Right kidney (tissue), 9 donors: Measurements from ENCODE around the gene TARS1.
A peak's percentile ranks its signal among the peaks of the same experiment; 100 is the strongest.

ENCODE experiments used
- DNase-seq: peaks from one replicate; pipeline ENCODE4 v3.0.0-alpha.2; 2016
- long read RNA-seq, 8 donors: transcript quantifications; one replicate each; lab custom pipeline, GENCODE V29; 2026

Gene TARS1
- long read RNA-seq, donor 1, full-length matches to known transcripts: 15 of 21 reads
- long read RNA-seq, donor 1, partial matches to known transcripts: 6 of 21 reads
- long read RNA-seq, donor 1, other reads (novel, unspliced or antisense): 0 of 21 reads
- long read RNA-seq, donor 2, full-length matches to known transcripts: 13 of 13 reads
- long read RNA-seq, donor 2, partial matches to known transcripts: 0 of 13 reads
- long read RNA-seq, donor 2, other reads (novel, unspliced or antisense): 0 of 13 reads
- long read RNA-seq, donor 3, full-length matches to known transcripts: 16 of 16 reads
- long read RNA-seq, donor 3, partial matches to known transcripts: 0 of 16 reads
- long read RNA-seq, donor 3, other reads (novel, unspliced or antisense): 0 of 16 reads
- long read RNA-seq, donor 4, full-length matches to known transcripts: 25 of 35 reads
- long read RNA-seq, donor 4, partial matches to known transcripts: 10 of 35 reads
- long read RNA-seq, donor 4, other reads (novel, unspliced or antisense): 0 of 35 reads
- long read RNA-seq, donor 5, full-length matches to known transcripts: 34 of 34 reads
- long read RNA-seq, donor 5, partial matches to known transcripts: 0 of 34 reads
- long read RNA-seq, donor 5, other reads (novel, unspliced or antisense): 0 of 34 reads
- long read RNA-seq, donor 6, full-length matches to known transcripts: 14 of 23 reads
- long read RNA-seq, donor 6, partial matches to known transcripts: 9 of 23 reads
- long read RNA-seq, donor 6, other reads (novel, unspliced or antisense): 0 of 23 reads
- long read RNA-seq, donor 7, full-length matches to known transcripts: 30 of 30 reads
- long read RNA-seq, donor 7, partial matches to known transcripts: 0 of 30 reads
- long read RNA-seq, donor 7, other reads (novel, unspliced or antisense): 0 of 30 reads
- long read RNA-seq, donor 8, full-length matches to known transcripts: 13 of 13 reads
- long read RNA-seq, donor 8, partial matches to known transcripts: 0 of 13 reads
- long read RNA-seq, donor 8, other reads (novel, unspliced or antisense): 0 of 13 reads

GRCh38 chr5:33440482-33441240 lies at the start of gene TARS1:
TSS of gene TARS1 (plus strand) at chr5:33440965. CDS start at chr5:33441087, 122 bp downstream.
- peak; percentile 96 for DNase-seq

DNA sequence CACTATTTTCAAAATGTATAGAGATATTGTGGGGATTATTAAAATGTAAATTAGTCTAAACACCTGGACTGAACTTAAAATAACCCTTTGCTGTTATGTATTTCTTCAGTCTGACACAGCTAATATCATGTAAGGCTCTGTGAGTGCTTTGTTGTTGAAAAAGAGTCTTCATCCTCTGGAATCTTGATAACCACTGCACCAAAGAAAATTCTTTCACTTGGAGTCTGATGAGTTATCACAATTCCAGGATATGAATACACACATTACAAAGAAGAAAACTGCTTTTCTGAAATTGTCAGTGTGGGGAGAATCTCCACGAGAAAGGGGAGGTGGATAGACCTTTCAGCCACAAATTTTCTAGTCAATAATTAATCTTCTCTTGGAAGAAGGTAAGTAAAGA lies 42.3 kb upstream of the TARS1 start:
- DNase-seq: no peak

- no peak for DNase-seq
Measured at GRCh38 chr5:33400675-33401074, 40.1 kb upstream of the TARS1 start.

DNA sequence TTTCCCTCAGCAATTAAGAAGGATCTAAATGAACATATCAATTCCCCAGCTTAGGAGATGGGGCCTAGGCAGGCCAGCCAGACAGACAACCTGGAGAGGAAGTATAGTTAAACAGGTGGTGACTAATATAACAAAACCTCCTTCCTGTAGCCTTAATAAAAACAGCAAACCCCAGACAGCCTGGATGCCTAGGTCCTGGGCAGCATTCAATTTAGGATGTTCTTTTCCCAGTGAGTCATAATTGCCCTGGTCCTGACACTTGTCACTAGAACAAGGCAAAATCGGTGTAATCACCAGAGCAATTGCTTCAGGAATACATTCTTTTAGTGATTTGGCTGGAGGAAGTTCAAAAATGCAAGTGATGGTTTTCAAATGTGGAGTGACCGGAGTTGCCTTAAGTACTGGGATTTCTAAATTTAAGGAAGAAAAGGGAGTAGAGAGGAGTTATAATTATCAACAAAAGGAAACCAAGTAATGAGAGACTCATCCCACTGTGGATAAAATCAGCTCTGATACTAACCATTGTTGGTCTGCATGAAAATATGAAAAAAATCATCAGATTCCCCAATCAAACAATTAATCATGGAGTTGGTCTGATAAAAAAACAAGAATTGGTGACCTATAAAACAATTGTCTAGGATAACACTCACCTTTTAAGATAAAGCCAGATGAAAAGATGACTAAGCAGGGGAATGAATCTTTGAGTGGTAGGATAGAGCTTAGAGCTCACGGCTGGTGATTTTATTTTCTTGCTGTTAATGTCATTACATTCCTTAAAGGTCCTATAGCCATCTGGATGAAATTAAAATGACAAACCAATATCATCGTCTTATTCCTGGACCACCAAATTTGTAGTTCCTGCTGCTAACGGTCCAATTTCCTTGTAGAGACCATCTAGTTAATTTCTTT lies 39.0 kb upstream of the TARS1 start:
- no peak for DNase-seq

DNA sequence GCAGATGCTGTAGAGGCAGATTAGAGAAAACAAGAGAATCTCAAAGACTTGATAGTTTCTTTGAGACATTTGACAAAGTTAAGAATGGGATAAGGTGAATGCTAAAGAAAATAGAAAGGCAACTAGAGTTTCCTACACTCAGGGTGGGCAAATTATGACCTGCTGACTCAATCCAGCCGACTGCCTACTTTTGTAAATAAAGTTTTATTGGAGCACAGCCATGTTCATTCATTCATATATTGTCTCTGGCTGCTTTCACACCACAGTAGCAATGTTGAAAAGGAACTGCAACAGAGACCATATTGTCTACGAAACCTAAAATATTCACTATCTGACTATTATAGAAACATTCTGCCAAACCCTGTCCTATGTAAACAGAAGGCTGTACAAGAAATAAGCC lies 37.6 kb upstream of the TARS1 start:
- no peak for DNase-seq

DNA sequence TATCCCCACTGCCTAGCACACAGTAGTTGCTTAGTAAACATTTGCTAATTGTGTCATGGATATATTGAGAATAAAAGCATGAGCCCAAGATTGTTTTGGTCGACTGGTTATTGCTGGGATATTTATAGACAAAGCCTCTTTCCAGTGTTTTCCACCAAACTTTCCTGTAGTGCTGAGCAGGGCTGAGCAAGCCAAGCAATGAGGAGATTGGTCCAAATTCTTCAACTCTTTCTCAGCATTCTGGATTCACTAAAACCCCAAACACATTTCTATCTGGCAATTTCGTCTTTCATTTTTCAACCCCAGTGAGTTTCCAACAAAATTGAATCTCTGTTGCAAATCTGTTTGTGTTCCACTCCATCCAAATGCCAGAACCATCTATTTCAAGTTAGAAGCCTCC lies 31.9 kb upstream of the TARS1 start:
- no peak for DNase-seq

DNA sequence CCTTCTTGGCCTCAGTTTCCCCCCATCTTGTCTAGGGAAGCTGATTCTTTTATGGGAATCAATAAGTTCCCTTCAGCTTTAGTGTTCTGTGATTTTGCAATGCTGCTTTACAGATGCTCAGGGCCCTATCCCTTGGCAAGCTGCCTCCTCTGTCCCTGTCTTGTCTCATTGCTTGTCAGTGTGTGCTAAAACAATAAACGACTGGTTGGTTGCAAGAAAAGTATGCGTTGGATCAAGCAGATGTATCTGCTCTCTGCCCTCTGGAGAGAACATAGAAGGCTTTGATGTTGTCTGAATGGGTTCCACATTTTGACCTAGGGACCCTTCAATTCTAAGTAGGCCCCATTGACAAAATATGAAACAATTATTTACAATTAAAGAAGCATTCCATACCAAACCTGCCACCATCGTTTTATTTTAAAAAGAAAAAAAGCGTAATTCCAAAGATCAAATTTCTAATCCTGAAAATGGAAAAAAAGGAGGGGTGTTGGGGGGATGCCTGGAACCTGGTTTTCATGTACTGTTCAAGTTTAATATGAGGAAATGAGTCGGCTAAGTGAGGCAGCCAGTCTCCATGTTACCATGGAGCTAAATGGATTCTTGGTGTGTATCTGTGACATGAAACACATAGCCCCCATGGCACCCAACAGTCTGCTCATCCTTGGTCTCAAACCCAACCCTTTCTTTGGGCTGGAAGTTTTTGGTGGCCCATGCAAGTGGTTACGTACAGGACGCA lies 31.2 kb upstream of the TARS1 start:
- DNase-seq: no peak

GRCh38 chr5:33410221-33410620 lies 30.5 kb upstream of the TARS1 start:
- DNase-seq: no peak

DNA sequence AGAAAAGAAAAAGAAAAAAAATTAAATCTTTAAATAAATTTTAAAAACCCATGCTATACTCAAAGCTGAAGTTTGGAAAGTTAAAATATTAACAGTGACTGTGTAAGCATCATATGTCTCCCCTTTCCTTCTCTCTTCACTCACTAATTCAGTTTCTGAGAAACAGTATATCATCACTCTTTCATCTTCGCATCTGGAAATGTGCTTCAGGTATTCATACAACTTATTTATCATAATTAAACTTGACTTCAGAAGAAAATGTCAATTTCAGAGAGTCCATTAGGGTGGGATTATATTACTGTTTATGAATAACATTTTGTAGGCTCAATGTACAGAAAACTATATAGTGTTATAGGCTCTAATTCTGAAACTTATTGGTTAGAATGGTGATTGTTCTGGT lies 29.3 kb upstream of the TARS1 start:
- no peak for DNase-seq

GRCh38 chr5:33415811-33416354 lies 24.9 kb upstream of the TARS1 start:
- no peak for DNase-seq

- no peak for DNase-seq
Measured at GRCh38 chr5:33417632-33418031, 23.1 kb upstream of the TARS1 start.

- DNase-seq: no peak
Measured at GRCh38 chr5:33420946-33421345, 19.8 kb upstream of the TARS1 start.

GRCh38 chr5:33422191-33422590 lies 18.6 kb upstream of the TARS1 start:
- DNase-seq: no peak

DNA sequence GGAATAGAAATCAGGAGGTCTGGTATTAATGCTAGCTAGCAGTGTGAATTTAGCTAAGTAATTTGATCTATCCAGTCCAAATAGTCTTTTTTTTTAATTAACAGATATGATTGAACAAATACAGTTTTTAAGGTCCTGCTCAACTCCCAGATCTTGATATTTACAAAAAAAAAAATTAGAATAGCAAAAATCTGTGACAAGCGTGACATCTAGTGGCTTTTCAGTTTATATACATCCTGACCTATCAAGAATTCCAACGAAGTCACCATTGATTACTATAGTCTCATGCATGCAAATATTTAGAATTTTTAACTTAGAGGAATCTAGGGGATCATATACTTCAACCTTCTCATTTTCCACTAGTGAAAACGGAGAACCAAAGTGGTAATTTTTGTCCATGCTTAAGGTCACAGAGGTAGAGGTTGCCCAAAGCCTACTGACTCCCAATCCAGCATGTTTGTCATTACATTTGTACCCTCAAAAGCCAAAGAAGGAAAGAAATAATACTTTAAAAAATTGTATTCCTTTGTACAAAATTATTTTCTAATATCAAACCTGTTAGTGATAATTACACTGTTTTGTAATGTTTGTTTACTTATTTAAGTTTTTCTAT lies 17.6 kb upstream of the TARS1 start:
- DNase-seq: no peak

DNA sequence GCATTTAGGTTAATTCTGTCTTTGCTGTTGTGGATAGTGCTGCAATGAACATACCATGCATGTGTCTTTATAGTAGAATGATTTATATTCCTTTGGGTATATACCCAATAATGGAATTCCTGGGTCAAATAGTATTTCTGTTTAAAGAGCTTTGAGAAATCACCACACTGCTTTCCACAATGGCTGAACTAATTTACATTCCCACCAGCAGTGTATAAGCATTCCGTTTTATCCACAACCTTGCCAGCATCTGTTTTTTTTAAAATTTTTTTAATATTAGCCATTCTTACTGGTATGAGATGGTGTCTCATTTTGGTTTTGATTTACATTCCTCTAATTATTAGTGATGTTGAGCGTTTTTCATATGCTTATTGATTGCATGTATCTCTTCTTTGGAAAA lies 15.5 kb upstream of the TARS1 start:
- no peak for DNase-seq

- DNase-seq: no peak
Measured at GRCh38 chr5:33430983-33431382, 9.8 kb upstream of the TARS1 start.

- no peak for DNase-seq
Measured at GRCh38 chr5:33432656-33433055, 8.1 kb upstream of the TARS1 start.

DNA sequence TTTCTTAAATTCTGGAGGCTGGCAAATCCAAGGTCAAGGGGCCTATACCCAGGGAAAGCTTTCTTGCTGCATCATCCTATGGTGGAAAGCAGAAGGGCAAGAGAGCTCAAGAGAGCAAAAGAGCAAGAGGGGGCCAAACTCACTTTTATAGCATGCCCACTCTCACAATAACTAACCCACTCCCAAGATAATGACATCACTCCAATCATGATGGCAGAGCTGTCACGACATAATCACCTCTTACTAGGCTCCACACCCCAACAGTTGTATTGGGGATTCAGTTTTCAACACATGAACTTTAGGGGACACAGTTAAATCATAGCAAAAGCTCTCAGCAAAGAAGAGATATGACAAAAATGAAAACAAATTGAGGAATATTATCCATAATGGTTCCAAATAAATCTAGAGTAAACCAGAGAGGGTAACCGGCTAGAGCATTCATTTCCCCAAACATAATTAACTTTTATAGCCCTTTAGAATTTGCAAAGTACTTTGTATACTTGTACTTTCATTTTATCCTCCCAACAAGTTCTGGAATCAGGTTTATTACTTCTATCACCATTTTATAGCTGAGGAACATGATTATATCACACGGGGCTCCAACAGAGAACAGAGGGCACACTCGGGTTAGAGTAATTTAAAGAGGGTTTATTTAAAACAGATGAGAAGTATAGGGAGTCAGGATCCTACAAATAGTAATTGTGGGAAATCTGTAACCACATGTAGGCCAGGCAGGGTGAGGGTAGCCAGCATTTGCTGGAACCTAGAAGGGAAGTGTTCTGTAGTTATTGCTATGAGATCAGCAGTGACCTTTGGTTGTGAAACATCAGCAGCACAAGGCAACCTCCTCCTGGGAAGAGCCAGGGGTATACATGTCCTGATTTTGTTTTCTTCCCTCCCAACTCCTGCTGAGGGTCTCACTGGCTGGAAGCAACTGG lies 7.2 kb upstream of the TARS1 start:
- no peak for DNase-seq
